ENCODE results near the gene TRPM5.

TRPM5 gene

DNA sequence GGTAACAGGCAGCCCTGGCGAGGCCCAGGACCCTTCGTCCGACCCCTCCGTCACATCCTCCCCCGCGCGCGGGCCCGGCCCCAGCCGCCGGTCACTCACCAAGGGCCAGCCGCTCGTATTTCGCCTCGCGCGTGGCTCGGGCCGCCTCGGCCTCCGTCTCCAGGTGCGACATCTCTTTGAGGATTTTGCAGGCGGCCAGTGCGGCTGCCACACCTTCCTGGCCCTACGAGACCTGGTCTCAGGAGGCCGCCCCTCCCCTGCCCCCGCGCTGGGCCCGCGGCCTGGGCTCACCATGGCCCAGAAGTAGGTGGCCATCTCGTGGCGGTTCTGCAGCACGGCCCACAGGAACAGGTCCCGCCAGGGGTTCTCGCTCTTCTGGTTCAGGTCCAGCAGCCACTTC is 29.7 kb downstream of the TRPM5 start:
- no peak overlapping the region for H3K4me3 ChIP-seq (ENCODE audit: low read depth, low read length)
- TF ChIP-seq, protein P1, sequence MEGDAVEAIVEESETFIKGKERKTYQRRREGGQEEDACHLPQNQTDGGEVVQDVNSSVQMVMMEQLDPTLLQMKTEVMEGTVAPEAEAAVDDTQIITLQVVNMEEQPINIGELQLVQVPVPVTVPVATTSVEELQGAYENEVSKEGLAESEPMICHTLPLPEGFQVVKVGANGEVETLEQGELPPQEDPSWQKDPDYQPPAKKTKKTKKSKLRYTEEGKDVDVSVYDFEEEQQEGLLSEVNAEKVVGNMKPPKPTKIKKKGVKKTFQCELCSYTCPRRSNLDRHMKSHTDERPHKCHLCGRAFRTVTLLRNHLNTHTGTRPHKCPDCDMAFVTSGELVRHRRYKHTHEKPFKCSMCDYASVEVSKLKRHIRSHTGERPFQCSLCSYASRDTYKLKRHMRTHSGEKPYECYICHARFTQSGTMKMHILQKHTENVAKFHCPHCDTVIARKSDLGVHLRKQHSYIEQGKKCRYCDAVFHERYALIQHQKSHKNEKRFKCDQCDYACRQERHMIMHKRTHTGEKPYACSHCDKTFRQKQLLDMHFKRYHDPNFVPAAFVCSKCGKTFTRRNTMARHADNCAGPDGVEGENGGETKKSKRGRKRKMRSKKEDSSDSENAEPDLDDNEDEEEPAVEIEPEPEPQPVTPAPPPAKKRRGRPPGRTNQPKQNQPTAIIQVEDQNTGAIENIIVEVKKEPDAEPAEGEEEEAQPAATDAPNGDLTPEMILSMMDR (IDR thresholded peaks at IDR 0.05; ENCODE audit: insufficient read depth, low read depth, low read length, missing control alignments) = no peak
- no peak for DNase-seq (ENCODE audit: low read depth)

GRCh38 chr11:2413742-2414579 is 30.4 kb downstream of the TRPM5 start:
- H3K4me3 ChIP-seq (ENCODE audit: low read depth, low read length) = no peak overlapping the region
- TF ChIP-seq, protein P1 (IDR thresholded peaks at IDR 0.05; ENCODE audit: insufficient read depth, low read depth, low read length, missing control alignments) = no peak
- DNase-seq (ENCODE audit: low read depth) = no peak

- DNase-seq (ENCODE audit: low read depth) = no peak
- TF ChIP-seq, protein P1 (IDR thresholded peaks at IDR 0.05; ENCODE audit: insufficient read depth, low read depth, low read length, missing control alignments) = no peak
- no peak overlapping the region for H3K4me3 ChIP-seq (ENCODE audit: low read depth, low read length)
Measured at GRCh38 chr11:2412323-2412722, 32.0 kb downstream of the TRPM5 start.

DNA sequence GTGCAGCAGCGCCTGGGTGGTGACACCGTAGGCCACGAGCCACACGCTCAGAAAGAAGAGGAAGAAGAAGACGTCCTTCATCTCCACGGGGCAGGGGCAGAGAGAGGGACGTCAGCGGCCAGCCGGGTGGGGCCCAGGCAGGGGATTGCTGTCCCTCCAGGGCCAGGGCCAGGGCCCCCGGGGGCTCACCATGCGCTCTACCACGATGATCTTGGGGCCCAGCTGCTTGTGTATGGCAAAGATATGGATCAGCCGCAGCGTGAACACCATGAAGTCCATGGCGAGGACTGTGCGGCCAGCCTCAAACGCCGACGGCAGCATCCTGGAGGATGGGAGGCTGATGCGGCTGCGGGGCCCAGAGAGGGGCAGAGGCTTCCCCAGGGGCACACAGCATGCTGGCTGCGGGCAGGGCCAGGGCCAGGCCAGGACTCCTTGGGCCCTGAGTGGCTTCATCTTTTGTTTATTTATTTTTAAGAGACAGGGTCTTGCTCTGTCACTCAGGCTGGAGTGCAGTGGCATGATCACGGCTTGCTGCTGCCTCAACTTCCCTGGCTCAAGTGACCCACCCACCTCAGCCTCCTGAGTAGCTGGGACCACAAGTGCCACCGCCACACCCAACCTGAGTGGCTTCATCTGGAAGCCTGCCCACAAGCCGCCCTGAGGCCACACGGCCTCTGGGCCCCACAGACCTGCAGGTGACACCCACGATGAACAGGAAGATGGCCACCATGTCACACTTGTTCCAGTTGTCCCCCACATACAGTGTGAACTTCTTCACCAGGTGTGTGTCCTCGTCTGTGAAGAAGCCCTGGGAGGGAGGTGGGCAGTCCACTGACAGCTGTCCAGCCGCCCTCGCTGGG is 32.6 kb downstream of the TRPM5 start:
- no peak overlapping the region for H3K4me3 ChIP-seq (ENCODE audit: low read depth, low read length)
- no peak for DNase-seq (ENCODE audit: low read depth)
- TF ChIP-seq, protein P1 (IDR thresholded peaks at IDR 0.05; ENCODE audit: insufficient read depth, low read depth, low read length, missing control alignments) = no peak

DNA sequence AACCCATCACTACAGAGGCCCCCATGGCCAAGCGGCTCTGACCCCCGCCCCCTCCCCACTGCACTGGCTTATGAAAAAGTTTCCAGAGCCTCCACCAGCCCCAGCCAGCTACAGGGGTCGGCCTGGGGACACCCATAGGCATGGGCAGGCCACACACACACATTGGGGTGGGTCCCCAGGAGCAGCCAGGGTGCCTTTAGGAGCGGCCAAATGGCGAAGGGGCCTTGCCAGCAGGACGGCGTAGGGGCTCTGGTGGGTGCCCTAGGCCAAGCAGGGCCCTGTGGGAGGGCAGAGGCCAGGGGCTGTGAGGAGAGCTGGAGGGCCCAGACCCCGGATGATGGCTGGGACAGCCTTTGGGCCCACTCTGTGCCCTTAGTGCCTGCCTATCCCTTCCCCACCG is 33.7 kb downstream of the TRPM5 start:
- TF ChIP-seq, protein P1 (IDR thresholded peaks at IDR 0.05; ENCODE audit: insufficient read depth, low read depth, low read length, missing control alignments) = no peak
- no peak for DNase-seq (ENCODE audit: low read depth)

DNA sequence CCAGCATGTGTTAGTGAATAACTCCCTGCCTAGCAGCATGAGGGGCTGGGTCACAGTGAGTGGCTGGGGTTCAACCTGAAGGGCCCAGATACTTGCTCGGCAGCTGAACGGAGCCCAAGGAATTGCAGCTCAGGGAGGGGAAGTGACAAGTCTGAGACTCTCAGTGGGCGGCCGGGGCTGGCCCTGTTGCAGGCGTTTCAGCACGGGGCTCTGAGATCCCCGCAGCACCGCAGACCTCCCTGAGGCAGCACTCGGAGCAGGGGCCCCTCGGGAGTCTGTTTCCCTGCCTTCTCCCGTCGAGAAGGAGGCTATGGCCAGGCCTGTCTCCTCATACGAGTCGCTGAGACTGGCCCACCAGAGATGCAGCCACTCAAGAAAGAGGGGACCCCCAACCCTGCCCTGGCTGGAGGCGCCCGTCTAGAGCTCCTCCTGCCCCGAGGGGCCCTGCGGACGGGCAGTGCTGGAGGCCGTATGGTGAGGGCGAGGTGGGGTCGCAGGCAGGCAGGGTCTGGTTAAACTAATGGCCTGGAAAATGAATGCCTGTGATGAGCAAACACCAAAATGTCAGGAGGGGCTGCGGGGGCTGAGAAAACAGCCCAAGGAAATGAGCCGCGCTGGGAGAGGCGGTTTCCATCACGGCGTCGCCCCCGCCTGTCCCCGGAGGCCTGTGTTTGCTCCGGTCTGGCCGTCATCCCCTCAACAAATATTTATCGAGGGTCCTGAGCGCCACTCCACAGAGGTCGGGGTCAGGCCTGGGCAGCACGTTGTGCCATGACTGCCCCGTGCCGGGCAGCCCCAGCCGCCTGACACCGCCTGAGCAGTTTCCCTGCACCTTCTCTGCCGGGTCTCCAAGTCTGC is 34.5 kb downstream of the TRPM5 start:
- H3K4me3 ChIP-seq (ENCODE audit: low read depth, low read length) = no peak overlapping the region
- TF ChIP-seq, protein P1 (IDR thresholded peaks at IDR 0.05; ENCODE audit: insufficient read depth, low read depth, low read length, missing control alignments) = no peak
- DNase-seq (ENCODE audit: low read depth) = no peak

More for the DNA sequence above, 33.7 kb downstream of the TRPM5 start:
- no peak overlapping the region for H3K4me3 ChIP-seq (ENCODE audit: low read depth, low read length)
